Measurements from ENCODE around the gene MID1.

The MID1 gene

DNA sequence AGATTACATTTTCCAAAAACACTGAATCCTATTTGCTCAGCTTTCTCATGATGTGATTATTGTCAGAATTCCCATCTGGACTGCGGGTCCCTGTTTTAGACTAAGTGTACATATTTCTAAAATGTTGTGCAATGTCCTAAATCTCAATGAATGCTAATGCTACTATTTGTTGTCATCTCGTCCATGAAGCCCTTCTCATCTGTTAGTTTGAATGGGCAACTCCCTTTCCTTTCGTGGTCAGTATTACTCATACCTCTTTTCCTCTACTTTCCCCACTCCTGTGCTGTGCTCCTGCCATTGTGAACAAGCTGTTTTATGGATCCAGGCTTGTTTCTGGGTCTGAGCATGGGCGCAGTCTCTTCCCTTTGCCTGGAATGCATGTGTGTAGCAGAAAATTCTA lies 91.0 kb downstream of the MID1 start:
- DNase-seq (ENCODE audit: low spot score), result no peak

DNA sequence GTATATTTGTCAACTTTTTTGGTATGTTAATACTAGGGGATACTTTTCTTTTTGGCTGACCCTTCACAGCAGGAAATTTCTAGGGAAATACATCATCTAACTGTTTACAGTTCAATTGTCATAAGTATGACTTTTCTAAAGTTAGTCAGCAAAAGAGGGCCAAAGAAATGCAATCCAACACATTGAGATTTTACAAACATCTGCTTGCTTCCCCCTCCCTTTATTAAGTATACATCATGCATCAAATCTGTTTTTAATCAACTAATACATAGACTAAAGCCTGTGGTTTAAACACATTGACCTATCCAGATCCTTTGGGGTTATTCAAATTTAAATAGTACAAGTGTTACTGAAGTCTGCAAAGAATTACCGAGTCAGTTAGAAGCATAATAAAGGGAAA lies 93.9 kb downstream of the MID1 start:
- DNase-seq (ENCODE audit: low spot score), result no peak

DNA sequence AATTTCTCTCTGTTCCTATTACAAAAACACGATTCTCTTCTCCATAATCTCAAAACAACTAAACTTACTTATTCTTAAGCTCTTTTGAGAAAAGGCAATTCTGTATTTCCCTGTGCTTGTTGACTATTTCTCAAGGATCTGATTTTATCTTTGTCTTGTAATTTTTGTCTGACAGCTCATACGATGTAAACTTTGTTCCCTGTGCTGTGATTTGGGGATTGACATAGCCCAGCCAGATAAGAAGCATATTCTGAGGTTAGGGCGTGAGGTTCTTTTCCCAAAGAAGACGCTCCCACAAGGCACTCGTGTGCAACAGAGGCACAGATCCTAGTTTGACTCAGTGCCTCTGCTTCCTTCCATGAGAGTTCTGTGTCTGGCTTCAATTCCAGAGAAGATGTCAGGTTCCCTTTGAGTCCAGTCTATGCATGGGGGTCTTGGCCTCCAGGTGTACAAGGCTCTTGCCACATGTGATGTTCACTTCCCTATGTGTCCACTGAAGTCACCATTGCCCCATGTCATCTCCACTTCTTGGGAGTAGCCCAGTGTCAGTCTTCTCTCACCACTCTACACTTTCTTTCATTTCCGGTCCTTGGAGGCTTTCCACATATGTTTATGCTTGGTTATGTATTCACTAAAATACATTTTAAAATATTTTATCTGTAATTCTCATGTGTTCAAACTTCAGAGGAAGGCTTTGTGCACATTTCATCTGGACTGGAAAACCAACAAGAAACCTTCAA lies 94.8 kb downstream of the MID1 start:
- DNase-seq (ENCODE audit: low spot score), result no peak

DNA sequence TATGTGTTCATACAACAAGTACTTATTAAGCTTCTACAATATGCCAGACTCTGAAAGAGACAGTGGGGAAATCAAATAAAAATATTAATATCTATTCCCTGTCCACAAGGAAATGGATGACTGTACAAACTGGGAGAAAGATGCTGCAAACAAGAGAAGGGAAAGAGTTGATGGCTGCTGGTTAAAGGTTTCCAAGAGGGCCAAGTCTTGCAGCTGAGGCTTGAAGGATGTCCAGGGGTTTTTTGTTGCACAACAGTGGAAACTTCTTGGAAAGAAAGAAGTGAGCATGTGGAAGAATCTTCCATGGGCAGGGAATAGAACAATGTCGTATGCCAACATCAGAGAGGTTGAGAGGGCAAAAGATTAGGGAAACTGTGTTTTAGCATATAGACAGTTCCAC lies 95.8 kb downstream of the MID1 start:
- no peak for DNase-seq (ENCODE audit: low spot score)

DNA sequence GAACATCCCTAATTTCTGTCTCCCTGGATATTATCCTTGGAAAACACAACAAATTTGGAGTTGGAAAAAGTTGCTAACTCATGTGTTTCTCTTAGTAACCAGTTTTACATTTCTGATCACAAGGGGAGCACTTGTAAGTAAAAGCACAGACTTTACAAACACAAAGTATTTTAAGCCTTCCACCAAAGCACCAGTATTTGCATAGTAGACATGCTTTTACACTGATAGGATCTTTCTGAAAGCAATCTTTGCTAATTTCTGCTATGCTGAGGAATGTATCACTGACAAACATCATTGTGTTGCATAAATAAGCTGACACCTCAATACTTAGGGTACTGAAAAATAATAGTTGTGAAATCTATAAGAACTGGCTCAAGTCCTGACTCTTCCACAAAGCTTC lies 100.6 kb downstream of the MID1 start:
- DNase-seq (ENCODE audit: low spot score), result no peak

DNA sequence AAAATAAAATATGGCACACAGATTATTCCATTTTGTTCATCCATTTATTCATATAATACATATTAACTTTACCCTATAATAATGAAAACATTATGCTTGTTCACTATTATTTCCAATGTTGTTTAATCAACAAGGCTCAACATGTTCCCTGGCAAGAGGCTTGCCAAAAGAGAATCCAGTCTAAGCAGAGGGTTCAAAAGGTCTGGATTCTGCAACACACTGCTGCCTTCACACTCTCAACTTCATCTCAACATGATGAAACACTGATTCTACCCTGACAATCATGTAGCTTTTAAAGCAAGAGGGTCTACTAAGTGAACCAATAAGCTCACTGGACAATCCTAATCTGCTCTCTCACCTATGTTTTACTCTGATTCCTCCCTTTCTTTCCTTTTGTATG lies 101.1 kb downstream of the MID1 start:
- no peak for DNase-seq (ENCODE audit: low spot score)

DNA sequence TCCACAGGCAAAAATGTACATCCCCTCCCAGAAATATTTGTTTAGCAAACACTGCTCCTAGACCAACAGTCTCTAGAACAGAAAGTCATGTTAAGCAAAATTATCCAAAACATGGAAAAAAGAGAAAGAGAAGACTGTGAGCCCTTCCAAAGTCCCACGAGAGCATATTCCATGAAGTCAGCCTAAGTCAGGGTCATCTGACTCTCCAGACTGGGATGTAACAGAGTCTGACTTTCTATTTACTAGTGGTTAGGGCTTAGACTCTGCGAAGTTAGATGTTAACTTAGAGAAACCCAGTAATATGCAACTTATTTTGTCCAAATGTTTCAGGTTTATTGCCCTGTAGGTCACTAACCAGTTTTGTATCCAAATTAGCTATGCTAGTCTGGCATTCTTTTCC lies 102.3 kb downstream of the MID1 start:
- no peak for DNase-seq (ENCODE audit: low spot score)

DNA sequence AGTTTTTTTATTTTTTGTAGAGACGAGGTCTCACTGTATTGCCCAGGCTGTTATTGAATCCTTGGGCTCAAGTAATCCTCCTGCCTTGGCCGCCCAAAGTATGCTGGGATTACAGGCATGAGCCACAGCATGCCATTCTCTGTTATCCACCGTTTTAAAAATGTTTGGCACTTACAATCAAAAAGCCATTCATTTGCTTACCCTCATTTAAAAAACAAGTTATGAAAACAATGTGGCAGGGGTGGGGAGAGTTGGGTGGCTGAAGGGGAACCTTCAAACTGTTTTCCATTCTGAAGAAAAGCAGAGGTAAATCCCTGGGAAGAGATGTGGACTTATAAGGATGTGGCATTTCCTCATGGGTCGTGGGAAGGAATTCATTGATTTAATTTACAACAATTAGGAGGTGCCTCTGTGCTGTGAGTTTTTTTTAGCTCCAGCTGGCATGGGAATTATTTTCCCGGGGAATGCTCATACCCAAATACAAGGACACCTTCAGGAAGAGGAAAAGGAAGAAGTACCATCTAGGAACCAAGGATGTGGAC lies 103.5 kb downstream of the MID1 start:
- DNase-seq (ENCODE audit: low spot score), result no peak

DNA sequence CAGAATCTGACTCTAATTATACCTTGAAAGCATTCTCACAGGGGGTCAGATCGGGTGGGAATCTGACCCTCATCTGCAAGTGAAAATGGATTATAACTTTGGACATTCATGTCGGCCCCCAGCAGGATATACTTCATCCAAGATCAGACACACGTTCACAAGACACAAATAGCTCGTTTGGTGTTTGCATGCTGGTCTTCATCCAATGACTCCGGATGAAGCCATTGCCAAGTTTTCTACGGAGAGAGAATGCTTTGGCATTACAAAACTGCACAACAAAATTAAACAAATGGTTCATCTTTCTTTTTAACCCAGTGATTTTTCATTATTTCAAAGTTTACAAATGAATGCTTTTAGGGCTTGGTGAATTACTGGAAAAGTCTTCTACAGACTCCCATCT lies 105.5 kb downstream of the MID1 start:
- DNase-seq (ENCODE audit: low spot score), result no peak

DNA sequence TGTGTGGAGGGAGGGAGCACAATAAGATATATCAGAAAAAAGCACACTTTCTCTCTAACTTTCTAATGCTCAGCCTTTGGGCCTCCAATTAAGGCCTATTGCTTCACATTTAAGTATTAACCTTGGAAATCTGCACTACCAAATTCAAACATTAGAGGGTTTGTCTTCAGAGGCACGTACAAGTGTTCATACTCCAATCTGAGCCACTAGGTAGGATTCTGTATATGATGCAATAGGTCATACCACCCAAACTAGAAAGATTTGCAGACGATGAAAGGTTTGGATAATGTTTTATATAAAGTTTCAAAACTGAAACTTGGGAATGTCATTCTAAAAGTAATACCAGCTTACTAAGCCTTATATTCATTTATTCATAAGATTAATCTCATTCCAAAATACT lies 106.4 kb downstream of the MID1 start:
- no peak for DNase-seq (ENCODE audit: low spot score)

DNA sequence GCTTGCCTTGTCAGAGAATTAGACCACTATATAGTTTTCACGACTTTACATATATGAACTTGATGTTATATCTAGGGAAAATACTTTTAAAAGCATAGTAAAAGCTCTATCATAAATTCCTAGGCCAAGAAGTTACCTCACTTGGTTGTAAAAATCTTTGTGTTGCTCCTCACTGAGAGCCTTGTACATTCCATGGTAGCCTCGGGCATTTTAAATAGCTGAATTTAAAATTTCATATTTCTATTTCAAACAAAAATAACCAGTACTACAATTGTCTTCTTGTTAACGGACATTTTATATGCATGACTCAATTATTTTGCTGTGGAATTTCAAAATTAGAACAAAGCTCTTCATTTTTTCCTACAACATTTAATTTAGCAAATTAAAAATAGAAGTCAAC lies 107.6 kb downstream of the MID1 start:
- no peak for DNase-seq (ENCODE audit: low spot score)

DNA sequence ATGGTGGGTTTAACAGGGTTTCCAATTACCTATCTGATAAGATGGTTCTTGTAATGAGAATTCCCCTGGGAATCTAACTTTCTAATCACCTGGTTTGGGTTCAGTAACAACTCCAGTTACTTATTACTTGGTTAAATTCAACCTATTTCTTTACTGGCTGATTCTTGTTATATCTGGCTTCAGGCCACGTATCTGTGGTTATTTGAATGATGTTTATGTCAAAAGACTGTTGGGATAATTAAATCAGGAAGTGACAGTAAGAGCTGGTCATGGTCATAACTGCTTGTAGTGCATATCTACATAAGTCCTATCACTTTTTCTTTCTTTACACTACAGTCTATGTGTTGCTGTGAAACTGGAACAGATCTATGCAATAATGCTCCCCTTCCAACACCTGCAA lies 108.1 kb downstream of the MID1 start:
- no peak for DNase-seq (ENCODE audit: low spot score)

DNA sequence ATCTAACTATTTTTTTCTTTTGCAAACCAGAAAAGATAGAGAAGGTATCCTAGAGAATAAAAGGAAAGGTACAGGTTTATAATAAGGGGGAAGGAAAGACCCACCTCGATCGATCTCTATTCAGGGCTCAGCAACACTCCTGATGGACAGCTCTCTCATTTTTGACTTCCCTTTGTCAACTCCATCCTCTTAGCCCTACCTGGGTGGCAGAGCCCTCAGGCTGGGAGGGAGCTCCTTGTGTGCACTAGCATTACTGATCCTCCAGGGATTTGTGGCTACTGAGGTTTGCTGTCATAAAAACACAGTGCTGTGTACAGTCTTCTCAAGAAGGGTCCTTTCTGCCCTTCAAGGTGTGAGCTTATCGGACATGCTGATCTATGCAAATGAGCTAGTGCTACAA lies 111.0 kb downstream of the MID1 start:
- no peak for DNase-seq (ENCODE audit: low spot score)

DNA sequence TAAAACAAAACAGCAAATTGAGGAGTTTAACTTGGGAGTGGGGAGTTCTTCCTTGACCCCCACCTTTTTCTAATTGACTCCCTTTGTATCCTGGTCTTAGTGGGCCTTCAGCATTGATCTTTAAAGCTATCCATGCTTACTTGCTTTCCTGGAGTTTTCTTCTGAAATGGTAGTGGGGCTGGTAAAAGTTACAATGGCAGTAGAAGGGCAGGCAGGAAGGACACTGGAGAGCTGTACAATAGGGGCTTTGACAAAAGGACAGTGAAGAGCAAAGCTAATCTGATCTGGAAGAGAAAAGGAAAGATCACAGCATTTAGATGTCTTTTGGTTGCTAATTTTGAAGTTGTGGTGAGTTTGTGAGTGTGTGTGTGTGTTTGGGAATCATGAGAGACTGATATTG lies 111.5 kb downstream of the MID1 start:
- no peak for DNase-seq (ENCODE audit: low spot score)

DNA sequence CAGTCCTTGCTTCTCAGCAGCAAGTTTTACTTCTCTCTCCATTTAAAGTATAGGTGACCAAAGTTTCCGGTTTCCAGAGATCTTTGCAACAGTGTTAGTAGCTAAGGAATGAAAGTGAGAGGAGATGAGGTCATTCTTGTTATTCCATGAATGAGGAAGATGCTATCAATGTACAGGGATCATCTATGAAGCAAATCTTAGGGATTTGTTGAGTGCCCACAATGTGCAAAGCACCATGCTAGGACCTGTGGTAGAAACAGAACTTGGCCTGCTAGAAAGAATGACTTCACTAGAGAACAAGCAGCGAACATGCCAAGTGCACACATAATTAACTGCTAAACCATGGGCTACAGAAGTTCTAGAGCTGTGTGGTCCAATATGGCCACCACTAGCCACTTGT lies 112.5 kb downstream of the MID1 start:
- no peak for DNase-seq (ENCODE audit: low spot score)

DNA sequence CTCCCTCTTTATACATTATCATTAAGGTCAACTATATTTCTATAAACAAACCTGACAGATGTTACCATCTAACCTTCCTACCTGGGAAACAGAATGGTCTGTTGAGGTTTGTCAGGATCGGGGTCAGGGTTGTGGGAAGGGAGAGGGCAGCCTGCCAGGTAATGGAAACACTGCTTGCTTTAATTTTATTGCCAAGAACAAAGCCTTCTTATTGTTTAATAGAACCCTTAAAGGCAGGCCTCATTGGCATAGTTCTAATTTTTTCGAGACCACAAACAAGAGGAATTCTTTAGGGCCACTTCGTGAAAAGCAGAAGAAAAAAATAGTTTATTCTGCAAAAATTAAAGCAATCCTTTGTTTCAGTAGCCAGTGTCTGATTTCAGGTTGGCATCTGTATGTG lies 113.2 kb downstream of the MID1 start:
- no peak for DNase-seq (ENCODE audit: low spot score)

DNA sequence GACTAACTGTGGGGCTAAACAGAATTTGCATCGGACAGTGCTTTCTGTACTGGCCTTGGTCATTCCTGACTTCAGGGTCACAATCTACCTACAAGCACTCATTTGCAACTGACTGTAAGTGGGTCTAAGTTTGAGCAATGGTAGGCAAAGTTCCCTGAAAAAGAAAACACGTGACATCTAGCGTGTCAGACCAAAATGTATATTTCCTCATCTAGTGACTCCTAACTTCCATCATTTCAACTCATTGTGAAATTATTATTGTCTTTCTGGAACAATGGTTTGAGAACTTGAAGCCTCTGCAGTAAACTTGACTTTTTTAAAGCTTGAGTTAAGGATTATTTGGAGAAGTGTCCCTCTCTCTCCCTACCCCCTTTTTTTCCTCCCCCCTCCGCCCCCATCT lies 113.6 kb downstream of the MID1 start:
- no peak for DNase-seq (ENCODE audit: low spot score)

DNA sequence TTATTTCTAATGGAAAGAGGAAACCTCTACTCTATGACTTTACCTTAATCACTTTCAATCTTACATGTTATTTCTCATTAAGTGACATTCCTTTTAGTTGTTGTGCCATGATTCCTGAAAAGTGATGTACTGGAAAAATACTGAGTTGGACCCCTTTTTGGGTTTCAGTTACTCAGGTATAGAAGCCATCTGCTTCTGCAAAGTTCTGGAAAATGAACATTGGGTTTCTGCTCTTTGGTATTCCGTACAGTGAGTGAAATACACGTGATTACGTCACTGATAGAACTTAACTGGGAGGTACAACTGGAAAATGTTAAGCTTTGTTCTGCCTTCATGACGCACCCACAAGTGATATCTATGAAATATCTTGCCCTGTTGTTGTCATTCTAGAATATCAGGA lies 114.7 kb downstream of the MID1 start:
- no peak for DNase-seq (ENCODE audit: low spot score)

DNA sequence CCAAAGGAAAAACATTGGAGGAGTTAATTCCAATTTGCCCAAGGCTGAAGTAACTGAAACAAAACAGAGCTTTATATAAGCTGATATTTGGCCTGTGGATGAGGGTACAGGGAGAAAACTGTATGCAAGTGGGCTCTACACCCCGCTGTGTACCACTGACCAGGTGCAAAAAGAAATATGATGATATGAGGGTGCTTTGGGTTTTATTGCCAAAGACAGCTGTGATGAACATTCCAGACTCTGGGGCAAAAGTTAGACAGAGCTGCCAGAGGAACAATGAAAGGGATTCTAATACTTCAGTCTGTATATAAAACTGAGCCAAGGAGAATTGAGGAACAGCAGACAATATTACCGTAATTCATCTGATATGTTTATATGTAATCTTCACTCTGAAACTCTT lies 117.4 kb downstream of the MID1 start:
- no peak for DNase-seq (ENCODE audit: low spot score)

DNA sequence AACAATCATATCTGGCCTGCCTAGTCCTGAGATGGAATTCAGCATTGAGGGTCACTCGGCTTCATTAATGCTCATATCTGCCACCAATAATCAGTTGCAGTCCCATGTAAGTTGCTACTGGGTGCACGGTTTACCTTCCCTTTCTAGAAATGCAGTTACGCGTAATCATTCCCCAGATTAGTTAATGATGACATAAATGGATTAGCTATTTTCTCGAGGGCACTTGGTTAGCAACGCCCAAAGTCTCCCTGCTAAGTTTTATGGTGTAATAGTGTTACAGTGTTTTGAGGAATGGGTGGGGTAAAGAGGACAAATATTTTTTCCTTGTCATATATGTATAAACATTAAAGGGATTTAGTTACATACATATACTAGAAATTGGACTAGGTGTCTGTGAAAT lies 118.8 kb downstream of the MID1 start:
- no peak for DNase-seq (ENCODE audit: low spot score)

DNA sequence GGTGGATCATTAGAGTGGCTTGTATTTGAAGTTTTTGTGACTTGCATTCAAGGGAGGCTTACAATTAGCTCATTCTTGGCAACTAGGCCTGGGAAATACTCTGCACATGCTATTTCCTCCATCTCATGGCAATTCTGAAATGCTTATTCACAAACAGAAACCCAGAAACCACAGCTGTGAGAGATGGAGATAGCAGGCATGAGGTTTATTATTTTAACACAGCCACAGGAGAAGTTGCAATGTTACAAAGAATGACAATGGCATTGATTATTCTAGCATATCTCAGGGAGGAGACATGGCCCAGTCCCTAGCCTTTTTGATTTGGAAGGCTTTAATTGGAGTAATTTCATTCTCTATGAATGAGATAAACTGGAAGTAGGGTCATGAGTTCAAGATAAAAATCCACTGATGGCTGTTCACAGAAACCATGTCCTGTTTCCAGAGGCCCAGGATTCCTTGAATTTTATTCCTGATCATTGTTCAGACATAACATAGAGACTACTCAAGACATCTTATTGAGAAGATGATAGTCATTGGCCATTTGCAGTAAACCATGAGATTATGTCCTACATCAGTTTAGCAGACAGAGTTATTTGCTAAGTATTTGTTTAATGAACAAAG lies 123.9 kb downstream of the MID1 start:
- no peak for DNase-seq (ENCODE audit: low spot score)

DNA sequence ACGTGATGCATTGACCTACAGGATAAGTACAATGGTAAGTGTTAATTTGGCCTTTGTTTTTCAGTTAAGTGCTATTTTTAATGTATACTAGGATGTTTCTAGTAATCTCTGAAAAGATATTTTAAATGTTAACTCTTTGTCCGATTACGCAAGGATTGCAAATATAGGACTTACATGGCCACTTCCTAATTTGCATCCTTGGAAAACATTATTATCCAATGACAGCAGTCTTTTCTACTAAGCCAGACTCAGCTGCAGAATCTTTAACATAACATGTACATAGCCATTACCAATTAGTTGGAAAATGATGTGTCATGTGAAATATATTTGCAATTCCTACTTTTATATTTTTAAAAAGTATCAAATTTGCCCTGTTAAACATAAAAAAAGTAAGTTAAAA lies 124.7 kb downstream of the MID1 start:
- no peak for DNase-seq (ENCODE audit: low spot score)

DNA sequence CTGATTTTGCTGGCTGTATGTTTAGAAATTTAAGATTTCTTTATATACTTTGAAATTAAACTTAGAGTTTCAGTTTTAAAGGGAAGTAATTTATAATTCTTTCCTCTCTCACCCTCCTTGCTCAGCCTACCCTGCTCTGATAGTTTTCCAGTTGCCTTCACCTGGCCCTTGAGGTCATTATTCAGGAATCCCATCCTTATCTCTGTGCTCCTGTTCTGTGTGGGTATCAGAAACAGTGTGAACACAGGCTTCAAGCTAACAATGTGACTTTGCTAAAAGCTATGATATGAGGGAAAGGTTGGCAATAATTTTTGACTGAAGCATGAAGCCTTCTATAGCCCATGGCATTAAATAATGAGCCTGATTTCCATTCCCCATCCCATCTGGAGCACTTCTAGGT lies 128.1 kb downstream of the MID1 start:
- DNase-seq (ENCODE audit: low spot score), result no peak

DNA sequence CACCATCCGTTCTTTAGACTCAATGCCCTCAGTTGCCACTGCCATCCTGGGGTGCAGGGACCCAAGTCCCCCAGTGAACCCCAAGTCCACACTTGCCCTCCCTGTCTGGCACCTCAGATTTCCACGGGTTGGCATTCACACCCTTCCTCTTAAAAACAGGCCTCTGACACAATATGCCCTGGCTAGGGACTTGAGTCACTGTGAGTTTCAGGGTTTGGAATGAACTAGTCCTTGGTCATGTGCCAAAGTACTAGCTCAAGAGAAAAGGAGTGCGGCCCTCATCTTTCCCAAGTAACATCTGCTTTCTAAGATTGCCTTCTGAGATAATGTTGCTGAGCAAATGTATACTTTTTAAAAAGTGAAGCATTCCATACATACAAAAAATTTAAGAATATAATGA lies 134.0 kb downstream of the MID1 start:
- DNase-seq (ENCODE audit: low spot score), result no peak

Measured in HuH-7 (cell line).